Fibroblast of the aortic adventitia (primary cell): Measurements from ENCODE around the gene PRKCA. TPM values are rescaled to one million over a fixed set of nuclear protein-coding genes. Genes with fewer than 3 reads are reported as not detected.

ENCODE experiments used
- DNase-seq: peaks from one replicate; pipeline ENCODE4 v3.0.0-alpha.2; 2010; ENCODE audit warnings: low read depth
- H3K4me3 ChIP-seq: 2 replicates; pipeline ENCODE4 v1.5.1; 2011; ENCODE audit warnings: low read depth, mild to moderate bottlenecking, control low read depth, low read length, moderate library complexity
- total RNA-seq: library from RNA; depleted of rRNA; stranded (reverse); fragments of >200 nt; gene quantifications from 2 replicates; pipeline ENCODE4 v1.2.3, GENCODE V29; 2012; ENCODE audit warnings: low replicate concordance
- TF ChIP-seq, protein P1 (sequence below): IDR thresholded peaks from 2 replicates; pipeline ENCODE4 v1.5.1; 2011; ENCODE audit warnings: mild to moderate bottlenecking, low read length, control low read depth, inconsistent platforms; ENCODE audit not compliant: insufficient read depth

PRKCA gene
- total RNA-seq, 1 donor = 43.7 TPM

GRCh38 chr17:66767154-66767933, 464.9 kb downstream of the PRKCA start:
- no peak for DNase-seq
- no peak overlapping the region for H3K4me3 ChIP-seq
- TF ChIP-seq, protein P1, sequence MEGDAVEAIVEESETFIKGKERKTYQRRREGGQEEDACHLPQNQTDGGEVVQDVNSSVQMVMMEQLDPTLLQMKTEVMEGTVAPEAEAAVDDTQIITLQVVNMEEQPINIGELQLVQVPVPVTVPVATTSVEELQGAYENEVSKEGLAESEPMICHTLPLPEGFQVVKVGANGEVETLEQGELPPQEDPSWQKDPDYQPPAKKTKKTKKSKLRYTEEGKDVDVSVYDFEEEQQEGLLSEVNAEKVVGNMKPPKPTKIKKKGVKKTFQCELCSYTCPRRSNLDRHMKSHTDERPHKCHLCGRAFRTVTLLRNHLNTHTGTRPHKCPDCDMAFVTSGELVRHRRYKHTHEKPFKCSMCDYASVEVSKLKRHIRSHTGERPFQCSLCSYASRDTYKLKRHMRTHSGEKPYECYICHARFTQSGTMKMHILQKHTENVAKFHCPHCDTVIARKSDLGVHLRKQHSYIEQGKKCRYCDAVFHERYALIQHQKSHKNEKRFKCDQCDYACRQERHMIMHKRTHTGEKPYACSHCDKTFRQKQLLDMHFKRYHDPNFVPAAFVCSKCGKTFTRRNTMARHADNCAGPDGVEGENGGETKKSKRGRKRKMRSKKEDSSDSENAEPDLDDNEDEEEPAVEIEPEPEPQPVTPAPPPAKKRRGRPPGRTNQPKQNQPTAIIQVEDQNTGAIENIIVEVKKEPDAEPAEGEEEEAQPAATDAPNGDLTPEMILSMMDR = no peak

GRCh38 chr17:66769911-66770310, 467.5 kb downstream of the PRKCA start:
- TF ChIP-seq, protein P1 = no peak
- no peak overlapping the region for H3K4me3 ChIP-seq
- DNase-seq = no peak

DNA sequence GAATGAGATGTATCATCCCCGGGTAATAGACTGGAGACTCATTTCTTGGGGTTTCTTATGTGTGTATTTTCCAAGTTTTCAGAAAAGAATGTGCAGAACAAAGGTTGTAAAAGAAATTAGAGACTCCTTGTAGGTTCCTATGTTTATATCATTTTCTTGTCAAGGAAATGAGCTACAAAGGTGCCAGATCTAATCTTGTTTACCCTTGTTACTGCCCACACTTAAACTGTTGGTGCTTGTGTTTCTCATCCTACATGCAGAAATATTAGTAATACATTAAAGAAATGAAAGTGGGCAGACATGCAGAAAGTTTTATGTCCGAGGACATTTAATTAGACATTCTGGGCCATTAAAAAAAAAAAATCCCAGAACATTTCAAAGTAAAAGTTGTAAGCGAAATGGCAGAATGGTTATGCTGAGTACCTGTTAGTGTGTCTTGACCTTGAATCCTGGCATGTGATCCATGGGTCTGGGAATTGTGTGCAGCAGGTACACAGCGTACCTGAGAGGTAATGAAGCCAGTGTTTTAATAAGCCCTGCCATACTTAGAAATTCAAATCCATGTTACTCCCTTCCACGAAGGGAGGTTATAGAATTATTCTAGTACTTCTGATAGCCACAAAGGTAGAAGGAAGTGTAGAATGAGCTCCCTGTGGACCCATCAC, 469.9 kb downstream of the PRKCA start:
- no peak for DNase-seq
- H3K4me3 ChIP-seq = no peak overlapping the region
- TF ChIP-seq, protein P1 = no peak

DNA sequence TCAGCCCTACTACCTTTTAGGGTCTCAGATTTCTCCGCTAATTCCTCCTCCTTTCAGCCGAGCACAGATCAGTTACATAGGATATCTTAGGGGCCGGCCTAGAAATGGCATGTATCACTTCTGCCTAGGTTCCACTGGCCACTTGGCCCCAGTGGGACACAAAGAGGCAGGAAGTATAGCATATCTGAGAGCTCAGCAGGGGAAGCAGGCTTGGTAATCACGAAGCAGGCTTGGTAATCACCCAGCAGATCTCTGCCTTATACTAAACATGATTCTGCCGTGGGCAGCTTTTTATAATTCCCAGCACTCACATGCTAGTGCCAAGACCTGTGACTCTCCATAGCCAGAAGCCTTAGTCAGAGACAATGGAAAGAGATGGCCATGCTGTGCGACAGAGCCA, 472.9 kb downstream of the PRKCA start:
- TF ChIP-seq, protein P1 = no peak
- DNase-seq = no peak
- no peak overlapping the region for H3K4me3 ChIP-seq

DNA sequence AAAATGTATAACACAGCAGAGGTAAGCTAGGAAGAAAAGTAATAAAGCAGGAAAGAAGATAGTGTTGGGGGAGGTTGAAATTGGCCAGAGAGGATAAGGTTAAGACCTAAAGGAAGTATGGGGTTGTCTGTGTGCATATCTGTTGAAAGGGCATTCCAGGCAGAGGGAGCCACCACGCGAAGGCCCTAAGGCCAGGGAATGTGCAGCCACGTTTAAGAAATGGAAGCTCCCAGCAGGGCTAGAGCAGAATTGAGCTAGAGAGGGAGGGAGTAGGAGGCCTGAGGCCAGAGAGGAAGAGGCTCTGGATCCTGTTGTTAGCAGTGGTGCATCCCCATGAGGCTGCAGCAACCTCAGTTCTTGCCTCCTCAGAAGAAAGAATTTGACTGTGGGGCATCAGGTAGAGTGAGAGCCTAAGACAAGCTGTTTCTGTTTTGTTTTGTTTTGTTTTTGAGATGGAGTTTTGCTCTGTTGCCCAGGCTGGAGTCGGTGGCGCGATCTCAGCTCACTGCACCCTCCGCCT, 473.5 kb downstream of the PRKCA start:
- no peak overlapping the region for H3K4me3 ChIP-seq
- no peak for DNase-seq
- TF ChIP-seq, protein P1 = no peak

DNA sequence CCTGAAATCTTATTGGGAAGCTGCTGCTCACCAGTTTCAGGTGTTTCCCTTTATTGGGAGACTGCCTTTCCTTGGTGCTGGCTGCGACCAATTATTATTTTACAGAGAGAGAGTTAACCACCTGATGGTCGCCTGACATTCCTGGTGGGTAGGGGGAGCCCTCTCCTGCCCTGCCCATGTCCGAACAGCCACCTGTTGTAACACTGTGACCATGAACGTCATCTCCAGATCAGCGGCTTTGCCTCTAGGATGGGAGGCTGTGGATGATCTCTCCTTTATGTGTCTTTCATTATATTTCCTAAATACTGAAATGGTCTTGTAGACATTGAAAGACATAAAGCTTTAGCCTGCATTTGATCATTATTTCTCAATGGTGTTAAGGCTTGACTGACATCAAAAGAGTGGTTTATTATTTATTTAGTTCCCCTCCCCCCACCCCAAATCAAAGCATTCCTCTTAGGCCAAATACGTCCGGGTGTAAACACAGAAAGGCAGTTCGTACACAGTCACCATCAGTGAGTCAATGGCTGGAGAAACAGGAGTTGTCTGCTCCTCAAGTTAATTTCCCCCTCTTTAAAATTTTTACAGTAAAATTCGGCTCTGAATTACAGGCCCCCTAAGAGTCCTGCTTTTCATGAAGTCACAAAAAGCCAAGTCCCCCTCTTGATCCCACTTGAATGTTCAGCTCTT, 474.7 kb downstream of the PRKCA start:
- TF ChIP-seq, protein P1 = no peak
- DNase-seq = no peak
- no peak overlapping the region for H3K4me3 ChIP-seq
